Astrocyte of the hippocampus (primary cell): ENCODE data around the gene NBAS.

Experiments used
- DNase-seq: peaks from one replicate; pipeline ENCODE4 v3.0.0; 2011; ENCODE audit warnings: low read depth, low spot score

The NBAS gene

GRCh38 chr2:15560988-15561573 lies at the start of gene NBAS:
Gene NBAS, minus strand, starts transcription at chr2:15561334. Its CDS starts 30 bp downstream, at chr2:15561304.
- peak; percentile 93 for DNase-seq

- DNase-seq, result no peak
These were observed 49.4 kb upstream of the NBAS start for GRCh38 chr2:15610430-15610952.

- no peak for DNase-seq
These were observed 48.4 kb upstream of the NBAS start for GRCh38 chr2:15609341-15610042.

GRCh38 chr2:15608392-15608761 lies 47.2 kb upstream of the NBAS start:
- DNase-seq, result no peak

- no peak for DNase-seq
These were observed 46.7 kb upstream of the NBAS start for GRCh38 chr2:15607709-15608391.

GRCh38 chr2:15606481-15607441 lies 45.6 kb upstream of the NBAS start:
- DNase-seq, result no peak

GRCh38 chr2:15605721-15606120 lies 44.6 kb upstream of the NBAS start:
- no peak for DNase-seq

GRCh38 chr2:15603948-15604347 lies 42.8 kb upstream of the NBAS start:
- no peak for DNase-seq

- DNase-seq, result no peak
These were observed 42.1 kb upstream of the NBAS start for GRCh38 chr2:15603044-15603765.

GRCh38 chr2:15602393-15602792 lies 41.3 kb upstream of the NBAS start:
- DNase-seq, result no peak

GRCh38 chr2:15601681-15602080 lies 40.5 kb upstream of the NBAS start:
- no peak for DNase-seq

GRCh38 chr2:15599994-15600393 lies 38.9 kb upstream of the NBAS start:
- no peak for DNase-seq

- DNase-seq, result no peak
These were observed 35.8 kb upstream of the NBAS start for GRCh38 chr2:15596968-15597367.

GRCh38 chr2:15596350-15596749 lies 35.2 kb upstream of the NBAS start:
- DNase-seq, result no peak

- DNase-seq, result no peak
These were observed 34.8 kb upstream of the NBAS start for GRCh38 chr2:15595936-15596335.

- no peak for DNase-seq
These were observed 34.3 kb upstream of the NBAS start for GRCh38 chr2:15595342-15595905.

GRCh38 chr2:15594291-15595256 lies 33.4 kb upstream of the NBAS start:
- DNase-seq, result no peak

GRCh38 chr2:15593327-15593705 lies 32.2 kb upstream of the NBAS start:
- no peak for DNase-seq

- DNase-seq, result peak; percentile 95
These were observed 30.7 kb upstream of the NBAS start, which contains the start of gene DDX1 for GRCh38 chr2:15591692-15592463. Gene DDX1, plus strand, starts transcription at chr2:15591868. Its CDS starts 66 bp downstream, at chr2:15591934.
